OCI-LY7 (cell line): Measurements from ENCODE around the gene RPL26.

Source experiments
- EZH2phosphoT487 ChIP-seq: fragments of 200-600 bp; sonication (generic); IDR thresholded peaks from 2 replicates; pipeline ENCODE4 v1.6.1; 2018; ENCODE audit warnings: low read depth, borderline replicate concordance, mild to moderate bottlenecking, mixed run types, antibody characterized with exemption, low read length, moderate library complexity, mixed read lengths
- TF ChIP-seq, protein P1 (sequence below): fragments of 200-600 bp; sonication (generic); conservative IDR thresholded peaks from 2 replicates; pipeline ENCODE4 v1.5.1; 2014; ENCODE audit warnings: mild to moderate bottlenecking, antibody characterized with exemption, low read length, moderate library complexity, mixed read lengths

DNA sequence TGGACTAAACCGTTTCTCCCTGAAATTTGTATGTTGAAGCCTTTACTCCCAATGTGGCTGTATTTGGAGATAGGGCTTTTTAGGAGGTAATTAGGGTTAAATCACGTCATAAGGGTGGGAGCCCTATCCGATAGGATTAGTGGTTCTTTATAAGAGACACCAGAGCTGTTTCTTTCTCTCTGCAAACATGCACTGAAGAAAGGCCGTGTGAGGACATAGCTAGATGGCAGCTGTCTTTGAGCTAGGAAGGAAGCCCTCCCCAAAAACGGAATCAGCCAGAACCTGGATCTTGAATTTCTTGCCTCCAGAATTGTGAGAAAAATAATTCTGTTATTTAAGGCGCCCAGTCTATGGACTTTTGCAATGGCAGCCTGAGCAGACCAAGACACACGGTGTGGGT lies 29.3 kb downstream of the RPL26 start:
- TF ChIP-seq, protein P1, sequence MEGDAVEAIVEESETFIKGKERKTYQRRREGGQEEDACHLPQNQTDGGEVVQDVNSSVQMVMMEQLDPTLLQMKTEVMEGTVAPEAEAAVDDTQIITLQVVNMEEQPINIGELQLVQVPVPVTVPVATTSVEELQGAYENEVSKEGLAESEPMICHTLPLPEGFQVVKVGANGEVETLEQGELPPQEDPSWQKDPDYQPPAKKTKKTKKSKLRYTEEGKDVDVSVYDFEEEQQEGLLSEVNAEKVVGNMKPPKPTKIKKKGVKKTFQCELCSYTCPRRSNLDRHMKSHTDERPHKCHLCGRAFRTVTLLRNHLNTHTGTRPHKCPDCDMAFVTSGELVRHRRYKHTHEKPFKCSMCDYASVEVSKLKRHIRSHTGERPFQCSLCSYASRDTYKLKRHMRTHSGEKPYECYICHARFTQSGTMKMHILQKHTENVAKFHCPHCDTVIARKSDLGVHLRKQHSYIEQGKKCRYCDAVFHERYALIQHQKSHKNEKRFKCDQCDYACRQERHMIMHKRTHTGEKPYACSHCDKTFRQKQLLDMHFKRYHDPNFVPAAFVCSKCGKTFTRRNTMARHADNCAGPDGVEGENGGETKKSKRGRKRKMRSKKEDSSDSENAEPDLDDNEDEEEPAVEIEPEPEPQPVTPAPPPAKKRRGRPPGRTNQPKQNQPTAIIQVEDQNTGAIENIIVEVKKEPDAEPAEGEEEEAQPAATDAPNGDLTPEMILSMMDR = no peak
- TF ChIP-seq EZH2phosphoT487 = no peak
